HG02852 (cell line): ENCODE measurements around the gene SCNN1B.
"Not testable (repeated sequence)": the region's sequence is repeated elsewhere in the genome, so short reads cannot be mapped to it uniquely, and the experiment has no call there.

Source experiments
- ATAC-seq: cut with Tn5 transposase; IDR thresholded peaks from one replicate; pipeline ENCODE4 v1.9.1; 2021; ENCODE audit warnings: mild to moderate bottlenecking, moderate library complexity; ENCODE audit not compliant: unreplicated experiment

SCNN1B gene

DNA sequence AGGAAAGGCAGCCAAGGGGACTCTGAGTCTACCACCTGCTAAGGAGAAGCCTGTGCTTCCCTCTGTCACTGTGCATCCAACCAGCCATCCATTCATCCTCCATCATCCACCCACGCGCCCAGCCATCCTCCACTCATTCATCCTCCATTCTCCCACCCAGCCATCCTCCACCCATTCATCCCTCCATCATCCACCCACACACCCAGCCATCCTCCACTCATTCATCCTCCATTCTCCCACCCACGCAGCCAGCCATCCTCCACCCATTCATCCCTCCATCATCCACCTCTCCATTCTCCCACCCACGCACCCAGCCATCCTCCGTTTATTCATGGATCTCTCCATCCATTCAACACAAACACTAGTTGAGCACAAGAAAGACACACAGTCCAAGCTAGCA, 76.8 kb downstream of the SCNN1B start:
- ATAC-seq = no peak

DNA sequence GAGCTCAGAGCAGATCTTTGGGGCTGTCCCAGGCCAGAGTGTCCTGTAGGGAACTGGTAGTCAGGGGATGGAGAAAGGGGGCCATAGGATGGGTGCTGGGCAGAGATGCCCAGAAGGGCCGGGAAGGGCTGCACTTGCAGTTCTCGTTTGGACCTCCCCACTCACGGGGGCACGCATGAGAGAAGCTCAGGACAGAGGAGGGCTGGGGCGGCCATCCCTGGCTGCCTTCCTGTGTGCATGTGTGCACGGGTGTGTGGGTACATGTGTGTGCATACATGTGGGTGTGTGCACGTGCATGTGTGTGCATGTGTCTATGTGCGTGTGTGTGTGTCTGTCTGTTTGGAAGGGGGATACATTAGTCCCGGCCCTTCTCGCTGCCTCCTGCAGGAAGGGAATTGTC, 77.6 kb downstream of the SCNN1B start:
- no peak for ATAC-seq

DNA sequence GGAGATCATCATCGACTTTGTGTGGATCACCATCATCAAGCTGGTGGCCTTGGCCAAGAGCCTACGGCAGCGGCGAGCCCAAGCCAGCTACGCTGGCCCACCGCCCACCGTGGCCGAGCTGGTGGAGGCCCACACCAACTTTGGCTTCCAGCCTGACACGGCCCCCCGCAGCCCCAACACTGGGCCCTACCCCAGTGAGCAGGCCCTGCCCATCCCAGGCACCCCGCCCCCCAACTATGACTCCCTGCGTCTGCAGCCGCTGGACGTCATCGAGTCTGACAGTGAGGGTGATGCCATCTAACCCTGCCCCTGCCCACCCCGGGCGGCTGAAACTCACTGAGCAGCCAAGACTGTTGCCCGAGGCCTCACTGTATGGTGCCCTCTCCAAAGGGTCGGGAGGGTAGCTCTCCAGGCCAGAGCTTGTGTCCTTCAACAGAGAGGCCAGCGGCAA, 78.4 kb downstream of the SCNN1B start:
- no peak for ATAC-seq

DNA sequence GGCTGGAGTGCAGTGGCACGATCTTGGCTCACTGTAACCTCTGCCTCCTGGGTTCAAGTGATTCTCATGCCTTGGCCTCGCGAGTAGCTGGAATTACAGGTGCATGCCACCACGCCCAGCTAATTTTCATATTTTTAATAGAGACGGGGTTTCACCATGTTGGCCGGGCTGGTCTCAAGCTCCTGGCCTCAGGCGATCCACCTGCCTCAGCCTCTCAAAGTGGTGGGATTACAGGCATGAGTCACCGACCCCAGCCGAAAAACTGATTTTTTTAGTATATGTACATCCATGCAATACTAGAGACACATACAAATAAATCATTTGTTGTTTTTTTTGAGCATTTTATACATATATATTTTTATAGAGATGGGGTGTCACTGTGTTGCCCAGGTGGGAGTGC, 79.6 kb downstream of the SCNN1B start:
- not testable (repeated sequence) for ATAC-seq

DNA sequence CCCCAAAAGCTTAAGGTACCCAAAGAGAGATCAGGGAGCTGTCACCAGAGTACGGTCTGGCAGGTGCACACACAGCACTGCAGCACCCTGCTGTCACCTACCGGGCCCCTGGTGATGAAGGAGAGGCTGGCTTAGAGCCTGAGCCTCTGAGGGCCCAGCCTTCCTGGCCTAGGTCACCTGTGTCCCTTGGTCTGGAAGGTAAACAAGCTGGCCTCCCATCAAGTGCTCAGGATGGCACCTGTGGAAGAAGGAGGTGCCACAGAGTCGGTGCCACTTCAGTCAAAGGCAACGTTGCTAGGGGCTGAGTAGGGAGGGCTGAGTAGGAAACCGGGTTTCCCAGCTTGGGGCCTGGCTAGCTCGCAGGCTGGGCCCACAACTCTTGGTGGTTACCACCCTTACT, 80.2 kb downstream of the SCNN1B start:
- ATAC-seq = no peak

DNA sequence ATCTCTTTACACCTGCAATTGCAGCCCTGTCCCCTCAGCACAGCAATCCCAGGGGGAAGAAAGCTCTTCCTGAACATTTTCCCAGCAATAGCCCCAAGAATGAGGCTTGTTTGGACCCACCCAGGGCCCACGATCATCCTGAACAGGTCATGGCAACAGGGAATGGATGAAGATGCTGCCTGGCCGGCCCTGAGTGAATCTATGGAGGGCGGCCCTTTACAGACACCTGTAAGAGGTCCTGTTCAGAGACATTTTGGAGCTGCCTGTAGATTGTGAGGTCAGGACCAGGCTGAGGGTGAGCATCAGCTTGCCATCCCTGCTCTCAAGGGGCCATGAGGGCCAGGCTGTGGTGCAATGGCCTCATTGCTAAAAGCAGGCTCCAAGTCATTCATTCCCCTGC, 81.8 kb downstream of the SCNN1B start:
- ATAC-seq = no peak

DNA sequence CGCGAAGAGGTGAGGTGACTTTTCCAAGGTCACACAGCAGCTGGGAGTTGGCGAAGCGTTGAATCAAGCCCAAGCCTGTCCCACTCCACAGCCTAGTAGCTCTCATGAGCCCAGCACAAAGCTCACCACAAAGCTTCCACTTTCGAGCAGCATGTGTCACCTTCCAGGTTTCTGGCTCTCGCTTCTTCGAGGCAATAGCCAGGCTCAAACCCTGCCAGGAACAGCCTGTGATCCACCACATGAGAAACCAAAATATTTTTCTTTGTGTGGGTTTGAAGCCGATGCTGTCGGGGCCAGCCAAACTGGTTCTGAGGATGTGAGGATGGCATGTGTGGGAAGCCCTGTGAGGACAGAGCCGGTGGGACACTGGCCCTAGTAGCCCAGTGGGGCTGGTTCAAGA, 82.8 kb downstream of the SCNN1B start:
- ATAC-seq = no peak

DNA sequence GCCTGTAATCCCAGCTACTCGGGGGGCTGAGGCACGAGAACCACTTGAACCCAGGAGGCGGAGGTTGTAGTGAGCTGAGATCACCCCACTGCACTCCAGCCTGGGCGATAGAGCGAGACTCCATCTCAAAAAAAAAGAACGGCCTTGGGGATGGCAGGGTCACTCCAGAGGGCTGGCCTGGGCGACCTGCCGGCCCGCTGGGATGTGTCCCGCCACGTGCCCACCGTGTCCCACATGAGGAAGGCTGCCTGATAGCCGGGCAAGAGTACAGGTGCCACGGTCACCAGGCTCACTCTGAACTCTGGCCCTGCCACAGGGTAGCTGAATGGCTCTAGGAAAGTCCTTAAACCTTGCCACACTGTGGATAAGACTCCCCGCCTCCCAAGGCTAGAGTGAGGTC, 83.3 kb downstream of the SCNN1B start:
- ATAC-seq = no peak

DNA sequence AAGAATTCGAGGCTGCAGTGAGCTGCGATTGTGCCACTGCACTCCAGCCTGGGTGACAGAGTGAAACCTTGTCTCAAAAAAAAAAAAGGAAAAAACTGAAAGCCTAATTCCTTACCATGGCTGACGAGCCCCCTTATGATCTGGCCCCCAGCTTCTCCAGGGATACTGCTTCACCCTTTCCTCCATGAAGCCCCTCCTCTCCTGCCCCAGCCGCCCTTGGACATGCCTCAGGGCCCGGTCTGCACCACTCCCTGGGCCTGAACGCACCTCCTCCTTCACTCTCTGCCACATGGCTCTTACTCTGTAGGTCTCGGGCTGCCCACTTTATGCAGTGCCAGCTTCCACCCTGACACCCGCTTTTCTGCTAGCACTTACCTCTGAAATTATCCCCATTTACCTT, 85.6 kb downstream of the SCNN1B start:
- no peak for ATAC-seq

DNA sequence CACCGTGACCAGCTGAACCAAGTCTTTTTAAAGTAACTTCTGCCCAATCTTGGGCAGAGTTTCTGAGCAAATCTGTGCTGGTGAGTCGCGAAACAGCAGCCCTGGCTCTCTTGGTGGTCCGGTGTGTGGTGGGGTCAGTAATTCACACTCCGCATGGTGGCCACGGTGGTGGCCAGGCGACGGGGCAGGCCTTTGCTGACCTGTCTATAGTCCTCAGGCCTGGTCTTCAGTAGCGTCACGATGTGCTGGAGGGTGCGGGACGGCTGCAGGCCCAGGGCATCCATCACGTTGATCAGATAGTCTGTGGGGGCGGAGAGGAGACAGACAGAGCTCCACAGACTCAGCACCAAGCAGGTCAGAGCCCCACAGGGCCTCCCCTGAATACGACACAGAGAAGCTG, 86.7 kb downstream of the SCNN1B start:
- no peak for ATAC-seq

DNA sequence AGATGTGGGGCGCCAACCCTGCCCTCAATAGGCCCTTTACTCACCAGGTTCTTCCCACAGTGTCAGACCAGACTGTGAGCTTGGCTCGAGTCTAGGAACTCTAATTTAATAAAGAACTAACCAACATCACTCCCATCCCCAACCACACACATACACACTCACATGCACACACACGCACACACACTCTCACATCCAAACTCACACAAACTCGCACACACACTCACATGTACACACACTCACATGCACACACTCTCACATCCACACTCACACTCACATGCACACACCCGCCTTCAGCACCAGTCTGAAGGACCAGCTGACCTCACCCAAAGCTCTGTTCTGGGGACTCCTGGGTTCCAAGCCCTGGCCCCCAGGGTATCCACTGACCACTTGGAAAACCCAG, 87.1 kb downstream of the SCNN1B start:
- ATAC-seq = no peak

DNA sequence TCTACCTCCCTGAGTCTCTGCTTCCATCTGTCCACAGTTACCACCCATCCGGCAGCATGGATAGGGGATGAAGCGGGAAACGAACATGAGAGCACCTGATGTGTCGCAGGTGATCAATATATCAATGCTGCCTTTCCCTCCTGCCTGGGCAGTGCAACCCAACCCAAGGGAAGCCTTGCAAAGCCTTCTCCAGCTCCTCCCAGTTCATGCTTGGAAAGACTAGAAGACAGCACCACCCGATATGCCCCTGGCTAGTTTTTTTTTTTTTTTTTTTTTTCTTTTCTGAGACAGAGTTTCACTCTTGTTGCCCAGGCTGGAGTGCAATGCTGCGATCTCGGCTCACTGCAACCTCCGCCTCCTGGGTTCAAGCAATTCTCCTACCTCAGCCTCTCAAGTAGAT, 87.8 kb downstream of the SCNN1B start:
- not testable (repeated sequence) for ATAC-seq

DNA sequence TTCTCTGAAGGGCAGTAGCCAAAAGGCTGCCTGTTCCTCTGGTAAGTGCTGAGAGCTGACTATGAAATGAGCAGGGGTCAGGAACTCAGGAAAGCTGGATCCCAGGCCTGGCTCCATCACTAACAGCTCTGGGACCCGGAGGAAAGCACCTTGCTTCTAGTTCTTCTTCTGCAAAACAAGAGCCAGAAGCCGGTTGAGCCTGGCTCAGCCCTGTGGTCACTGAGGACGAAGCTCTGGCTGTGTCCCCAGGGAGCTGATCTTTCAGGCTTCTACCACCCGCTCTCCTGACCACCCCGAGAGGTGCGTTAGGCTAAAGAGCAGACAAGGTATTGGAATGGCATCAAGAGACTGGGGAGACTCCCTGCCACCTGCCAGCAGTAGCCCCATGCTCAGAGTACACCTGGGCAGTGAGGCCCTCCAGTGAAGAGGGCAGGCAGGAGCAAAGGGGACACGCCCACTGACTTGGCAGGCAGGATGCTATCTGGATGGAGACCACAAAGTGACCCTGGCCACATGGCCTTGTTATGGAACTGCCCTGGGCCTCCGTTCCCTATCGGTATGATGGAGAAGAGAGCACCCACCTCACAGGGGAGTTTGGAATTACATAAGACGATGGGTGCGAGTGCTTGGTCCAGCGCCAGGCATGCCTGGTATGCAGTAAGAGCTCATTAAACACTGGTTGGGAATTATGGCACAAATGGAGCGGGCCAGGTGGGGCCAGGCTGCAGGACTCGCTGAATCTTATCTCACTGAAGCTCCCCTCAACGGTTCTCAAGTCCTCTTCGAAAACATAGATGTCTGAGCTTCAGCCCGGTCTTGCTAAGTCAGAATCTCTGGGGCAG, 89.5 kb downstream of the SCNN1B start:
- no peak for ATAC-seq

DNA sequence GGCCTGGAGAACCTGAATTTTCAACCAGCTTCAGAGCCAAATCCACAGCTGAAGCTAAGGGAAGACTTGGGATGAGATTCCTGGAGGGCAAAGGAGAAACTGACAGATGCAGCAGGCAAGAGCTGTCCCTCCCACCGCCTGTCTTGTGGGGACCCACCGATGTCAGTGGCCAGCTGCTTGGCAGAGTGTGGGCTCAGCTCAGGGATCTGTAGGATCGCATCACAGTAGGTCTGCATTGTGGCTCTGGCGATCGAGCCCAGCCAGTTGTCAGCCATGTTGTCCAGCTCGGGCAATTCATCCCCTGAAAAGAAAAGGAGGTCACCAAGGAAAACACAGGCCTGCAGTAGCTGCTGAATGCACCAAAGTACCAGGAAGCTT, 90.1 kb downstream of the SCNN1B start:
- ATAC-seq = no peak

DNA sequence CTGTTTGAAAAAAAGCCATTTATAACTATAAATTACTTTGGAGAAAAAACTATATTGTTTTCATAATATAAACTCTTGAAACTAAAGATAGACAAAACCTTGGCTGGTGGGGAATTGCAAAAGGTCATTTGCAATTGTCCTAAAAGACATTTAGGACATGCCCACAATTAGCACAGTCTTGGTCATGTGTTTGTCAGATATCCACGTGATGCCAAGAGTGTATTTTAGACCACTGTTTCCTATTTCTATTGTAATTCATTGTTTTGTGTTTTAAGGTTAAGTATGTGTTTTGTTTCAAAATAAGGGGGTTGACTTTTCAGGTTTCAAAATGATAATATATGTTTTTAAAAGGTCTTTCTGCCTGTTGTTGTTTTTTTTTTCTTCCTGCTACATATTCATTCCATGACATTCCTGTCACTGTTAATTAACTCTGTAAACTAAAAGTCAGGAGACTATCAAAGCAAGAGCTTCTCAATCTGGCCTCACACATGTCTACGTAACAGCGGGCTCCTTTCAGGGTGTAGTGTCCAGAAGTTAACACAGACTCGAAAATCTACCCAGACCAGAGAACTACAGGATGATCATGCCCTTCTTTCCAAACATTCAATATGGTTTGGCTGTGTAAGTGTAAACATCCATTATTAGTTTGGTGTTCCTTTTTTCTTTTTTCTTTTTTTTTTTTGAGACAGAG, 92.2 kb downstream of the SCNN1B start:
- ATAC-seq = no peak

DNA sequence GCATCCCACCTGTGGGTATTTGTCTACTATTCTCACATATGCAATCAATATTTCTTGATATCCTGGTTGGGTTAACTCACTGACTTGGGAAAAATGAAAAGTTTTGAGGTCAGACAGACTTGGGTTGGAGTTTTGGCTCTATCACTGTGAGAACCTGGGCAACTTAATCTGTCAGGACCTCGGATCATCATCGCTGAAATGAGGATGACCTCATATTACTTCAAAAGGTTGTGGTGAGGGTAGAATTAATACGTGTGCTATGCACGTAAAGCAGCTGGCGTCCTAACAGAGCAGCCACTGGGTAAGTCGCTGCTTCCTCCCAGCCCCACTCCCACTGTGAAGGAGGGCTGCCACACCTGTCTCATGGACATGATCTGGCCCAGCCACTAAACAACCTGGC, 93.6 kb downstream of the SCNN1B start:
- no peak for ATAC-seq

DNA sequence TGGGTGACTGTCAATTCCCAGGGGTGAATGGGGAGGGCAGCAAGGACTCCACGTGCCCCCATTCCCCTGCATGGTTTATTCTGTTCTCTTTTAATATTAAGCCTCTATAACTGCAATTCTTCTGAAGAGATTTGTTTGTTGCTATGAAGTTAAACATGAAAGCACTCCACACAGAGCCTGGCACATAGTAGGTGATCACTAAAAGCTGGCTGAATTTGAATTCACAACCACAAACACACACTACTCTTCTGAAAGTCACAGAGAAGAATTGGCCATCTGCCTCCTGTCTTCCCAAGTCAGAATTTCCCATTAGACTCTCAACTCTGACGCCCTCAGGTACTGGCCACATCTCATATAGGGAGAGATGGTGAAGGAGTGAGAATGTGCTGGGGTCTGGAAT, 95.4 kb downstream of the SCNN1B start:
- no peak for ATAC-seq

DNA sequence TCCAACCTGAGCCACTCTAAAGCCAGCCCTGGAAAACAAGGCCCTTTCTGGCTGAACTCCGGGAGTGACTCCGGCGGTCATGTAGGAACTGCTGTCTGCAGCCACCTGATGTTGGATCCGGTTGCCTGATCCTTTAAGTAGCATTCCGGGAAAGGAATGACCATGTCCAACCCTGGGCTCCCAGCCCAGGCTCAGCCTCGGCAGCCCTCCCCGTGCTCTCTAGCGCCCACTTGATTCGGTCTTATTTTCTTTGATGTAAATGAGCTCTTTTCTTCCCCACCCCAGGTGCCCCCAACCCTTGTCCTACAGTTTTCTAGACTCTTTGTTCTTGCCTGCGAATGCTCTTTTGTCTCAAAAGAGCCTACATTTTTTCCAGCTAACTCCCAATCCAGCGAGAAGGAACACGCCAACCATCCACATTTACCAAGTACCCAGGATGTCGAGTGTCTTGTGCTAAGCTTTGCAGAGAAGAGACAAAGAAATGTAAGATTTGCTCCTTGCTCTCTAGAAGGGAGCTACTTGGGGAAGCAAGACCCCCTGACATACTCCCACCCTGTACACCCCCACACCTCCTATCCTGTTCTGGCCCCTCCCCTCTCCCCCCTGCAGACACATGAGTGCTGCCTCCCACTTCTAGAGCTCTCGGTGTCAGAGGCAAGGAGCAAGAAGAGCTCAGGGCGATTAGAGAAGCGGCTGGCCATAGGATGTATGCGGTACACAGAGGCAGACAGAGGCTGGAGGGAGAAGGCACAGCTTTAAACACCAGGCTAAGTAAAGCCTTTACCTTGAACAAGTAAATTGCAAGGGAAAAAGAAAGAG, 97.1 kb downstream of the SCNN1B start:
- no peak for ATAC-seq

DNA sequence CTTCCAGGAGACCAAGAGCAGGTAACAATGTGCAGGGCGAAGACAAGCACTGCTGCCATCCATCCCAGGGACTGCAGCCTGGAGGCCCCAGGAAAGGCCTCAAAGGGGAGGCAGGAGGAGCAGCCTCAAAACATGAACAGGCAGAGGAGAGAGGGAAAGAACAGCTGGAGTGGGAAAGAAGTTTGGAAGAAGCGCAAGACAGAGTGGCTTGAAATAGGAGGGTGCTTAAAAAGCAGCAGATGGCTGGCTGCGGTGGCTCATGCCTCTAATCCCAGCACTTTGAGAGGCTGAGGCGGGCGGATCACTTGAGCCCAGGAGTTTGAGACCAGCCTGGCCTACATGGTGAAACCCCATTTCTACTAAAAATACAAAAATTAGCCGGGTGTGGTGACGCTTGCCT, 98.3 kb downstream of the SCNN1B start:
- ATAC-seq = not testable (repeated sequence)

DNA sequence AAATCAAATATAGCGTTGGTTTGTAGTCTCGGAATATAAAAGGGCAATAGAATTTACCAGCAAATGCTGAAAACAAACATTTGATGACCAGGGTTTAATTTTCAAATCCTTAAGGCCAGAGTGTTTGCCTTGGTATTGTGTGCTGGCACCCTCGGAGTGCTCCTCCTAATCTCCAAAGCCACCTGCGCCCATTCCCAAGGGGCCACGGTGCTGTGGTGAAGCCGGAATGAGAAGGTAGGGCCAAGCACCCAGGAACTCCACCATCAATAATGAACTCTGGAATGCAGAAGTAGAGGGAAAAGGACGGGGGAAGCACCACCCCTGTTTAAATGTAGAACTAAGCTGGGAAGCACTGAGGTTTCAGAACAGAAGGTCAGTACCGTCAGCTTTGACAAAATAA, 99.0 kb downstream of the SCNN1B start:
- ATAC-seq = no peak

DNA sequence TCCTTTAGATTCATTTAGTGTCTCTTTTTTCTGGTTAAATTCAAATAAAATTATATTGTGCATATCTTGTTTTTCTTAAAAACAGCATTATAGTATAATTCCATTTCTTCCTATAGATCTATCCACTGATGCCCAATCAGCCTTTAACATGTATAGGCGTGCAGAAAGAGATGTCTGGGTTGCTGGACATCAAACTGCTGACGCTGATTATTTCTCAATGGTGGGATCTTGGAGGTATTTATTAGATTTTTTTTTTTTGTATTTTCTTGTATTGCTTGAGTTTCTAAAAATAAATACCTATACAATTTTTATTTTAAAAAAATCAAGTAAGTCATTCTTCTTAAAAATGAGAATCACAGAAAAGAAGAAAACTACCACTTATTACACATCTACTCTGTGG, 100.0 kb downstream of the SCNN1B start:
- no peak for ATAC-seq

DNA sequence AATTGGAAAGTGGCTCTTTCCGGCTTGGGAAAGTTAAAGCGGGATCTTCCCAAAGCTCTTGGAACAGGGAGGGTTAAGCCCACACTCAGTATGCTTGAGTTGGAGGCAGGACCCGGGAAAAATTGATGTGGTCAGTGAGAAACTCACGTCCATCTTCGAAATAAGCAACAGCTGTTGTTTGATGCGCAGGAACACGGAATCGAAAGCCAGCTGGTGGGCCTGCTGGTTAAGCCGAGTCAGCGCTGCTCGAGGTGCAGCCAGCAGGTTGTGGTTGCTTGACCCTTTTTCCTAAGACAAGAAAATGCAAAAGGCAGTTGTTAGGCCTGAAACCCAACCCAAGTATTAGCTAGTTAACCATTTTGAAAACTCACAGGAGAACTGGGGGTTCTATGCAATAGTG, 101.4 kb downstream of the SCNN1B start:
- no peak for ATAC-seq
